Prostate gland (tissue), 2 donors: ENCODE measurements around the gene CTNNA3. TPM values are rescaled to one million over a fixed set of nuclear protein-coding genes. Genes with fewer than 3 reads are reported as not detected.

ENCODE experiments used
- DNase-seq: peaks from one replicate; pipeline ENCODE4 v3.0.0-alpha.2; 2019; ENCODE audit warnings: low spot score
- H3K27ac ChIP-seq, 2 donors: fragments of 200-600 bp; sonication (generic); 2 replicates each; pipeline ENCODE4 v1.5.1; 2017 to 2019
- H3K27me3 ChIP-seq: fragments of 200-600 bp; sonication (generic); replicated peaks from 2 replicates; pipeline ENCODE4 v1.5.1; 2019; ENCODE audit not compliant: insufficient read depth
- H3K36me3 ChIP-seq, 2 donors: fragments of 200-600 bp; sonication (generic); 1 replicate in 1 of 2; 2 replicates in 1 of 2; pipeline versions ENCODE4 v1.5.1 to v1.8.1; 2017 to 2019
- H3K4me1 ChIP-seq: fragments of 200-600 bp; sonication (generic); replicated peaks from 2 replicates; pipeline ENCODE4 v1.5.1; 2019
- H3K4me3 ChIP-seq, 2 donors: fragments of 200-600 bp; sonication (generic); 2 replicates each; pipeline ENCODE4 v1.5.1; 2017 to 2019
- H3K9me3 ChIP-seq: fragments of 200-600 bp; sonication (generic); 2 replicates; pipeline ENCODE4 v1.5.1; 2017
- CTCF ChIP-seq, 4 experiments: fragments of 200-600 bp in 2 of 4; fragments of 450-650 bp in 2 of 4; sonication (generic) in 2 of 4; IDR thresholded peaks; 1 replicate in 3 of 4; 2 replicates in 1 of 4; pipeline ENCODE4 v1.5.1; 2016 to 2019; ENCODE audit warnings: antibody characterized with exemption in 4 of 4, mild to moderate bottlenecking in 2 of 4, moderate library complexity in 2 of 4
- POLR2A ChIP-seq: fragments of 450-650 bp; IDR thresholded peaks from one replicate; pipeline ENCODE4 v1.6.1; 2016; ENCODE audit warnings: antibody characterized with exemption, mild to moderate bottlenecking
- POLR2AphosphoS5 ChIP-seq: sonication (generic); formaldehyde crosslinking; IDR thresholded peaks from one replicate; pipeline ENCODE4 v1.6.1; 2017; ENCODE audit warnings: antibody characterized with exemption
- WGBS: methylation state at CpG from one replicate; pipeline ENCODE4 v1.1.5; 2018; 5-methylcytosine and 5-hydroxymethylcytosine counted together
- intact Hi-C: fragments of 100-400 bp; cut with DNase I; formaldehyde crosslinking; loops from one replicate; pipeline ENCODE4 v1.14.2; 2022
- total RNA-seq, 2 donors: library from RNA; depleted of rRNA; stranded (reverse); fragments of >200 nt; gene quantifications; one replicate each; pipeline ENCODE4 v1.1.0, GENCODE V29; 2016

CTNNA3 gene
- total RNA-seq, 2 donors from 2014 or later, result 0.27 to 7.2 TPM

DNA sequence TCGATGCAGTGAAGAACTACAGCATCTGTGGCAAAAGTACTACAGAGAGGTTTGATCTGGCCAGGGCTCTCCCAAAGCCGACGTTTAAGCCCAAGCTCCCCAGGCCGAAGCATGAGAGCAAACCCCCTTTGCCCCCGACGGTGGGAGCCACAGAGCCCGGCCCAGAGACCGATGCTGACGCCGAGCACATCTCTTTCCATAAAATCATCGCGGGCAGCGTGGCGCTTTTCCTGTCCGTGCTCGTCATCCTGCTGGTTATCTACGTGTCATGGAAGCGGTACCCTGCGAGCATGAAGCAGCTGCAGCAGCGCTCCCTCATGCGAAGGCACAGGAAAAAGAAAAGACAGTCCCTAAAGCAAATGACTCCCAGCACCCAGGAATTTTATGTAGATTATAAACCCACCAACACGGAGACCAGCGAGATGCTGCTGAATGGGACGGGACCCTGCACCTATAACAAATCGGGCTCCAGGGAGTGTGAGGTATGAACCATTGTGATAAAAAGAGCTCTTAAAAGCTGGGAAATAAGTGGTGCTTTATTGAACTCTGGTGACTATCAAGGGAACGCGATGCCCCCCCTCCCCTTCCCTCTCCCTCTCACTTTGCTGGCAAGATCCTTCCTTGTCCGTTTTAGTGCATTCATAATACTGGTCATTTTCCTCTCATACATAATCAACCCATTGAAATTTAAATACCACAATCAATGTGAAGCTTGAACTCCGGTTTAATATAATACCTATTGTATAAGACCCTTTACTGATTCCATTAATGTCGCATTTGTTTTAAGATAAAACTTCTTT lies 767.8 kb downstream of the CTNNA3 start:
- TF ChIP-seq CTCF (IDR thresholded peaks at IDR 0.05), result no peak
- no peak for TF ChIP-seq POLR2A
- no peak for TF ChIP-seq POLR2AphosphoS5
- Histone ChIP-seq H3K4me3 (no peak overlapping the region), H3K27me3 (peaks cover 8% of the 10 kb centered on the region), H3K9me3 (no peaks in the 10 kb centered on the region), H3K27ac (no peak overlapping the region), H3K36me3 (no peaks in the 10 kb centered on the region), H3K4me1 (no peaks in the 10 kb centered on the region)
- no peak for DNase-seq
- WGBS, result 7% methylated on average over 30 of the region's 30 CpGs
- intact Hi-C loops, result loop anchor here (10.0 kb wide), 1 partner anchor 587 kb away; no protein-coding TSS in a partner anchor

DNA sequence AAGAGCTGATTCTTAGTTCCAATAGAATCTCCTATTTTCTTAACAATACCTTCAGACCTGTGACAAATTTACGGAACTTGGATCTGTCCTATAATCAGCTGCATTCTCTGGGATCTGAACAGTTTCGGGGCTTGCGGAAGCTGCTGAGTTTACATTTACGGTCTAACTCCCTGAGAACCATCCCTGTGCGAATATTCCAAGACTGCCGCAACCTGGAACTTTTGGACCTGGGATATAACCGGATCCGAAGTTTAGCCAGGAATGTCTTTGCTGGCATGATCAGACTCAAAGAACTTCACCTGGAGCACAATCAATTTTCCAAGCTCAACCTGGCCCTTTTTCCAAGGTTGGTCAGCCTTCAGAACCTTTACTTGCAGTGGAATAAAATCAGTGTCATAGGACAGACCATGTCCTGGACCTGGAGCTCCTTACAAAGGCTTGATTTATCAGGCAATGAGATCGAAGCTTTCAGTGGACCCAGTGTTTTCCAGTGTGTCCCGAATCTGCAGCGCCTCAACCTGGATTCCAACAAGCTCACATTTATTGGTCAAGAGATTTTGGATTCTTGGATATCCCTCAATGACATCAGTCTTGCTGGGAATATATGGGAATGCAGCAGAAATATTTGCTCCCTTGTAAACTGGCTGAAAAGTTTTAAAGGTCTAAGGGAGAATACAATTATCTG lies 768.6 kb downstream of the CTNNA3 start:
- no peak for DNase-seq
- H3K27ac ChIP-seq, result no peak overlapping the region
- H3K27me3 ChIP-seq, result peaks cover 8% of the 10 kb centered on the region
- intact Hi-C loops, result loop anchor here (10.0 kb wide), 1 partner anchor 587 kb away; no protein-coding TSS in a partner anchor
- no peak for TF ChIP-seq POLR2AphosphoS5
- no peak for TF ChIP-seq CTCF (IDR thresholded peaks at IDR 0.05)
- no peak for TF ChIP-seq POLR2A
- no peaks in the 10 kb centered on the region for H3K4me1 ChIP-seq
- no peak overlapping the region for H3K4me3 ChIP-seq
- H3K36me3 ChIP-seq, result no peaks in the 10 kb centered on the region
- H3K9me3 ChIP-seq, result no peaks in the 10 kb centered on the region
- WGBS, result 66% methylated on average over 11 of the region's 11 CpGs

GRCh38 chr10:66926841-66927240 lies 769.2 kb downstream of the CTNNA3 start:
- Histone ChIP-seq H3K27me3 (peaks cover 8% of the 10 kb centered on the region), H3K36me3 (no peaks in the 10 kb centered on the region), H3K4me3 (no peak overlapping the region), H3K27ac (no peak overlapping the region), H3K4me1 (no peaks in the 10 kb centered on the region), H3K9me3 (no peaks in the 10 kb centered on the region)
- TF ChIP-seq POLR2A (no peak), CTCF (IDR thresholded peaks at IDR 0.05) (no peak), POLR2AphosphoS5 (no peak)
- intact Hi-C loops, result loop anchor here (10.0 kb wide), 1 partner anchor 588 kb away; no protein-coding TSS in a partner anchor
- DNase-seq, result no peak
- WGBS, result 68% methylated on average over 5 of the region's 5 CpGs

DNA sequence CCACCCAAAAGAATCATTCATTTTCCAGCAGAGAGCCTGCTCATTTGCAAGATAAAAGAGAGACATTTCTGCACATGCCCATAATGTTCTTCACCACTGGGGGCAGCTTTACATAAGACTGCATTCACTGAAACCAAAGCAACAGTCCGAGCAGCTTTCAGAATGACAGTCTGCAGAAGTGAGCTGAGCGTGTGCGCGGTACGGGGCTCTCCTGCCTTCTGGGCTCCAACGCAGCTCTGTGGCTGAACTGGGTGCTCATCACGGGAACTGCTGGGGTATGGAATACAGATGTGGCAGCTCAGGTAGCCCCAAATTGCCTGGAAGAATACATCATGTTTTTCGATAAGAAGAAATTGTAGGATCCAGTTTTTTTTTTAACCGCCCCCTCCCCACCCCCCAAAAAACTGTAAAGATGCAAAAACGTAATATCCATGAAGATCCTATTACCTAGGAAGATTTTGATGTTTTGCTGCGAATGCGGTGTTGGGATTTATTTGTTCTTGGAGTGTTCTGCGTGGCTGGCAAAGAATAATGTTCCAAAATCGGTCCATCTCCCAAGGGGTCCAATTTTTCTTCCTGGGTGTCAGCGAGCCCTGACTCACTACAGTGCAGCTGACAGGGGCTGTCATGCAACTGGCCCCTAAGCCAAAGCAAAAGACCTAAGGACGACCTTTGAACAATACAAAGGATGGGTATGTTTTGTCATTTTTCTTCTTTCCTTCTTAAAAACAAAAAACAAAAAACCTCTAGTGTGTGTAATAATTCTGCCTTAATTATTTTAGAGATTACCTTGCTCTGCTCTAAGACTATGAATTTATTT lies 769.9 kb downstream of the CTNNA3 start, which contains the start of gene LRRTM3:
Gene LRRTM3, plus strand, starts transcription at position 141 of the 820 bp plus-strand sequence.
- intact Hi-C loops, result loop anchor here (10.0 kb wide), 1 partner anchor 589 kb away; no protein-coding TSS in a partner anchor
- no peak within 1 kb of the TSS for H3K4me3 ChIP-seq
- H3K4me1 ChIP-seq, result no peaks in the 10 kb centered on the region
- no peaks in the 10 kb centered on the region for H3K9me3 ChIP-seq
- H3K27me3 ChIP-seq, result peaks cover 8% of the 10 kb centered on the region
- WGBS, result 5% methylated on average over 16 of the region's 16 CpGs
- no peaks in the 10 kb centered on the region for H3K36me3 ChIP-seq
- no peak within 1 kb of the TSS for H3K27ac ChIP-seq
- no peak for TF ChIP-seq POLR2A
- TF ChIP-seq POLR2AphosphoS5, result peak; percentile 25
- peak in 3 of 4 experiments; percentile 24 to 42 (median 33) for TF ChIP-seq CTCF (IDR thresholded peaks at IDR 0.05)
- peak; percentile 20 for DNase-seq
